CD4-positive, alpha-beta T cell treated with Interleukin-12 subunit alpha and Interleukin-12 subunit beta, for 1 hour (primary cell): ENCODE data around the gene ERC2.

Source experiments
- DNase-seq: peaks from one replicate; pipeline ENCODE4 v3.0.0-alpha.2; 2020

ERC2 gene

GRCh38 chr3:55723653-55724406, 744.4 kb downstream of the ERC2 start:
- DNase-seq = no peak

DNA sequence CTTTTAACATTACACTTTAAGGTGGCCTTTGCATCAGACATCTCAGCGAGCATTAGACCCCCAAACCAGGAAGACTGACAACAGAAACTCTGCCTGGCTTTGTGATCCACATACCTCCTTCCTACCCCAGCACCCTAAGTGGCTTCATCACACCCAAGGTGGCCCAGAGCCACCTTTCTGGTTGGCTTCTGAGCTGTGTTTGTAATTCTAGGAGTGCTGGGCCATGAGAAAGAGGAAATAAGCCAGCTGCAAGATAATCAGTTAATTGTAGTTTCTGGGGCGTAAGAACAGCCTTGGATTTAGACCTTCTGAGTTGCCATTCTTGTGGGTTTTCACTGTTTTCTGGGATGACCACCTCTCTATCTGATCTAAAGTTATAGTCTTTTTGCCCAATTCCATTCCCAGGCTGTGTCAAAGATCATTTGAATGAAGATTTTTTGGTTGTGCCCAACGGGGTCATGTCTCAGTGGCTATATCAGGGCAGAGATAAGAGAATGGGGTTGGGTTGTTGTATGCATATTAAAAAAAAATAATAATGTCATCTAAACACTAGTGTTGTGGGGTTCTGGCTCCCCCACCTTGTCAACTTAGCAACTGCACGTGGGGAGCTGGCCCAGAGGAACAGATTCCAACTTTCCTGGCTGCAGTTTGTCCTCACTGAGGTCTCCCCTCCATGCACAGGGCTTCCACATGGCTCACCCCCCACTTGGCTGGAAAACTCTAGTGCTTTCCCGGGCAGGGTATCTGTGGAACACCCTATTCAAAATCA, 746.4 kb downstream of the ERC2 start:
- no peak for DNase-seq

- DNase-seq = no peak
These were observed 747.7 kb downstream of the ERC2 start for GRCh38 chr3:55720614-55721013.

- no peak for DNase-seq
These were observed 748.8 kb downstream of the ERC2 start for GRCh38 chr3:55719508-55719907.

DNA sequence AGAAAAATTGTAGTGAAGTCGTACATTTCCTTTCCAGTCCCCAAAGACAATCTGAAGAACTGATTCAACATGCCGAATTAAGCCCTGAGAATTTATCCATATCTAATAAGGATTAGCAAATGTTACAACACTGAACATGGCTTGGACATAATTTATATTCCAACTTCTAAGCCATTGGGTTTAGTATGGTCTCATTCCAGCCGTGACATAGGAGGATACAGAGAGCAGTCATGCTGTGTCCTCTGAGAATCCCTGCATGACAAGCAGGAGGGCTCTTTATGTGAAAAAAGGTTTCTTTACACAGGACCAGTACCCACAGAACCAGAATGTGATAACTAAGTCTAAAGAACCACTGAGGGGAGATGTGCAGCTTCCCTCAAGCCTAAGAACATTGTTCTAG, 749.3 kb downstream of the ERC2 start:
- DNase-seq = no peak

DNA sequence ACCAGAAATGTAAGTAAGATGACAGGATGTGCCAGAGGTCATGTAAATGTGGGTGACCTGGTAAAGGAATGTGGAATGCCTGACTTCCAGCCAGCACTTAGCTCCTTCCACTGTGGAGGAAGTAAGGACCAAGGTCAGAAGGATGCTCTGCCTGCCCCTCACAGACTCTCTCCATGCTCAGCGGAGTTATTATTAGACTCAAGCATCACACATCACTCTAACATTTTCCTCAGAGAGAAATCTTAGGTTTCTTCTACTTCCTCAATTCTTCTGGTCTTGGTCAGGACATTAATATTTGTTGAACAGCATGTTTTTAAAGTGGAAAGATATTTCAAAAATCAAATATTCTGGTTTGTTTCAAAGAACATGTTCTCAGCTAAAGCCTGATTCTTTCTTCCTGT, 749.7 kb downstream of the ERC2 start:
- no peak for DNase-seq

GRCh38 chr3:55718074-55718473, 750.2 kb downstream of the ERC2 start:
- DNase-seq = no peak

DNA sequence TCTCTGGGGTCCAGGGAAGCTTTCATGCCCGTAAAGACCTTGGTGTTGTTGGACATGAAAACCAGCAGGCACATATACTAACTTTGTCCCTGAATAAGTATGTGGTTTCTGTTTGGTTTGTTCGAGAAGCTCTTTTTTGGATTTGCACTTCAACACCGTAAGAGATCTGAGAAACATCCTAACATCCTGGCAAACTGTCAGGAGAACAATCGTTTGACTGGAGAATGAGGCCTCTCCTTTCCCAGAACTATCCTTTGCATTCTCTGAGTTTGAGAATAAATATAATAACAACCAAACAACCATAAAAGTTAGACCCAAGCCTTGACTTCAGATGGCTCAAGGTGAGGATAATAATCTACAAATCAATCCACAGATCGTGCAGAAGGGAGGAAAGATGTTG, 750.8 kb downstream of the ERC2 start:
- no peak for DNase-seq

DNA sequence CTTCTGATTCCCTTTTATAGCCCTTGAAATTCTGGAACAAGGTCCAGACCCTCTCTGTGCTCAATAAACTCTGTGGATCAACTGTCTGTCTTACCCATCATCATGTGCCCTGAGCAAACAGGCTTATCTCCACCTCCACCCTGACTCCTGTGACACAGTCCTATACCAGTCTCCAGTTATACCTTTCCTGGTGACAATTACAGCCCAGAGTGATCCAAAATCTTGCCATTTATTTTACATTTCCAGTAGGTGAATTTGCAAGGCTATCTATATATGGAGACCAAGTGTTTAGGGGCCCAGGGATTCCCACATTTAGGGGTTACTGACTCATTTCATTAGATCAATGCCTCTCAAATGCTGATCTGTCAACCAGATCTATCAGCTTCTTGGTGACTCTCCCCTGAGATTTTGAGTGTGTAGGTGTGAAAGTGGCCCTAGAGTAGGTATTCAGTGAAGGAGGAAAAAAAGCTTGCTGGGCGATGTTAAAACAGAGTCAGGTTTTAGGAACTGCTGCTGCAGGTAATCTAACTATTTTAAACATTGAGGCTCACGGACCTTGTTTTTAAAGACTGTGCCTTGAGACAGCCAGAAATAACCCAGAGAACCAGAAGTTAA, 751.5 kb downstream of the ERC2 start:
- DNase-seq = no peak

DNA sequence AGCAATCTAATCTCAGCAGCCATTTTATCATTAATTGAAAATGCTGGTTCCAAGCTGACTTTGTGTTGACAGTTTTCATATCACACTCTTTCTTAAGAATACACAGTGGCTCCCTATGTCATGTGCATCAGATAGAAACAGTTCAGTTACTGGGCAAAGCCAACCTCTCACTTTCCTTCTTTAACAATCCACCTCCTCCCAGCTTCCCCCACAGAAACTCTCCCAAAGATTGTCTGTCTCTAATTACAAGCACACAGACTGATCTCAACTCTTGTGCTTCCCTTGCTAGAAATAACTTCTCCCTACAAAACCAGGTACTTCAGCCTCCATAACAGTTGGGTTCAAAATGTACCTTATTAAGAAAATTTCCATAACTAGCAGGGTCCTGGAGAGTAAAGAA, 752.2 kb downstream of the ERC2 start:
- no peak for DNase-seq

DNA sequence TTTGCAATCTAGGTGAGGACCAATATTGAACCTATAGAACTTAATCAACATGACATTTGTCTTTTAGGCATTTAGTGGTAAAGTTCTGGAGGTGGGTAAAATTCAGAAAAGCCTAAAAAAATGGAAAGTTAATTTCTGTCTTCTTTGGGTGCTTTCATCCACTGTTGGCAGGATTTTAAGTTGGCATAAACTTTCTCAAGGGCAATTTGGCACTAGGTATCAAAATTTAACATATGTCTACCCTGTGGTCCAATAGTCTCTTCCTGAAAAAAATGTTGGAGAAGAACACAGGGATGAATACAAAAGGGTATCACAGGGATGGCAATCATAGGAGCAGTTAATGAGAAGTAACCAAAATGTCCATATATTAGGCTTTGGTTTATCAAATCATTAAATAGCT, 754.2 kb downstream of the ERC2 start:
- DNase-seq = no peak

GRCh38 chr3:55711646-55712045, 756.6 kb downstream of the ERC2 start:
- no peak for DNase-seq

DNA sequence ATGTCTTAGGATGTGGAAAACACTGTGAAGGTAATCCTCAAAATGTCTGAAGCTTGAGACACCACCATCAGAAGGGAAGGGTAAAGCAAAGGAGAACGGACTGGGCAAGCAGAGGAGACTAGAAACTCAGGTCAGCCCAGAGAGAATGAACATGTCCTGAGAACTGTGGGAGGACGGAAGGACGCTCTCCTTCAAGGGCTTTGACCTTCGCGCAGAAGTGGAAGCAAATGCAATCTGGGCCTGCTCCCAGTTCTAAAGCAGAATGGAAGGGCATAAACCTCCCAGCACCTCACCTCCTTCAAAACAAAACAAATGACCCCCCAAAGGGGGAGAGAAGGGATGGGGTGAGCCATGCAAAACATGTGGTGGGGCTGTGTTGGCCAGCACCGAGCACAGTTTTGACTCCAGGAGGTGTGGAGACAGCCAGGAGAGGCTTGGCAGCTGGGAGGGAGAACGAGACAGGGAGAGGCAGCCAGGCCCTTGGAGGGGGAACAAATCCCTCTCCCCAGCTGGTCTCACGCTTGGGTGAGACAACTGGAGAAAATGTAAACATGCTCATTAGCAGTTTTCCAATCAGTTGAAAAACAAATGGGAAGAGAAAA, 758.8 kb downstream of the ERC2 start:
- no peak for DNase-seq

DNA sequence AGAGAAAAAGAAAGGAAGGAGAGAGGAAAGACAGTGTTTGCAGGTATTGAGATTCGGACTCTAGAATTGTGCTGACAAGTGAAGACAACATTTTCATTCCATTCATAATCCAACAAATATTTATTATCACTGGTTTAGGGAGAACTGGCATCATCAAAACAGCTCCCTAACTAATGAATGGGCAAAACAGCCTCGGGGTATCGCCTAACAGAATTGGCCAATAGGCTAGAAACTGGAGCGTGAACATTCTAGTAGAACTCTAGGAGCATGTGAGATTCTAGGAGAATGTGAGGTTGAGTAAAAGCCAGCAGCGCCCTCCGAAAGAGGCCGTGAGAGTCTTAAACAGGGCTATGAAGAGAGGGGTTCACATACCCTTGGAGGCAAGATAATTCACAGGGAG, 759.3 kb downstream of the ERC2 start:
- no peak for DNase-seq

- DNase-seq = no peak
These were observed 760.0 kb downstream of the ERC2 start for GRCh38 chr3:55708242-55708641.

- no peak for DNase-seq
These were observed 763.7 kb downstream of the ERC2 start for GRCh38 chr3:55704521-55704920.

GRCh38 chr3:55702822-55703221, 765.4 kb downstream of the ERC2 start:
- DNase-seq = no peak

DNA sequence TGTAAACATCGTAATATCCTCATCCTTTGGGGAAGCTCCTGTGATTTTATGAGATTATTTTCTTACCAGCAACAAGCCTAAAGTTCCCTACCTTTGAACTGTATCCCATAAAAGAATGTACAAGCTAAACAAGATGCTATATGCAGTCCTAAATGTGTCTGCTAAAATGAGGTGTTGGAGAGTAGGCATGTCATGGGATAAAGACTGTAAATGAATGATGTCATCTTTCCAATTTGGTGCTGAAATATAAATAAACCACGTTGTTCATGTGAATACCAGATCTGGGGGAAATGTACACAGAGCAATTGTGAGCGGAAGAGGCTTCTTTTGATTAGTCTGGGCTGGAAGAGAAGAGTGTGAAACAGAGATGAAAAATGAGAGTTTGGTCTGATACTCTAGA, 766.3 kb downstream of the ERC2 start:
- DNase-seq = no peak

DNA sequence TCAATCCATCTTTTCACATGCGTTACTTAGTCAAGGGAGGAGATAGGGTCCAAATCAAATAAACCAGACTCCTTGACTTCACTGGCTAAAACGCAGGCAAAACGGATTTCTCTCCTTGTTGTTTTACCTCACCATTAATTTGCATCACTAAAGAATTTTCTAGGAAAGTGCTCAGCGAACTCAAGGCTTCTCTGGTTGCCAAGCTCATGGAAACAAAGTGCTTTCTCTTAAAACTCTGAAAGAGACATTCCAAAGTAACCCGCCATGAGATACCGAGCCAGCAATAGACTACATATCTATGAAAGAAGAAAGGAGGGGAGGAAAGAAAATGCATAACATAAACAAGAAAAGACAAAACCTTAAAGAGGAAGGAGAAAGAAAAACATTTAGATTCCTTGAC, 769.4 kb downstream of the ERC2 start:
- DNase-seq = no peak

DNA sequence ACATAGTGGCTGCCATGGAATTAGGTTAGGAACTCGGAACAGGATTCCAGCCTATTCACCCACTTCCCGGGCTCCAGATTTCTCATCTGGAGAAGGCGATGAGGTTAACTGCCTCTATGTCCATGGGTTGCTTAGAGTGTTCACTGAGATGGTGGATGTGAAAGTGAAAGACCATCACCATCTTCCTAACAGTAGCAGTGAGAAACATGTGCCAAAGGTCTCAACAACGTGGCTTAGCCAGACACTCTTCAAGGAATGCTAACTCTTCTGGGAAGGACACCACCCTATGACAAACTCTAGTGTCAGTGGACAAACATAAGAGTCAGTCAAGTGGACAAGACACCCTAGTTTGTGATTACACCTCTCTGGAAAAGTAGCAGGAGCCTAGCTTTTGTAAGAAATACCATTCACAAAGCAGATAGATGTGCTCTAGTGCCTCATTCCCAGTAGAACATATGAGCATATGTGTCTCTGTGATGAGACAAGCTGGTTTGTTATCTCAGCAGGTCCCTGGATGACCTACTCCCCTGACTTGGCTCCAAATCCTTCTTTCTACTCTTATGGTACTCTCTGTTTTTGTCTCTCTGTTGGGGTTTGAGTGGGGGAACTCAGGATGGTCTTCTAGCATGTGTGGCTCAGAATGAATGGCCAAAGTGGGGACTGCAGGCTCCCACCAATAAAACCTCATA, 770.9 kb downstream of the ERC2 start:
- DNase-seq = no peak

DNA sequence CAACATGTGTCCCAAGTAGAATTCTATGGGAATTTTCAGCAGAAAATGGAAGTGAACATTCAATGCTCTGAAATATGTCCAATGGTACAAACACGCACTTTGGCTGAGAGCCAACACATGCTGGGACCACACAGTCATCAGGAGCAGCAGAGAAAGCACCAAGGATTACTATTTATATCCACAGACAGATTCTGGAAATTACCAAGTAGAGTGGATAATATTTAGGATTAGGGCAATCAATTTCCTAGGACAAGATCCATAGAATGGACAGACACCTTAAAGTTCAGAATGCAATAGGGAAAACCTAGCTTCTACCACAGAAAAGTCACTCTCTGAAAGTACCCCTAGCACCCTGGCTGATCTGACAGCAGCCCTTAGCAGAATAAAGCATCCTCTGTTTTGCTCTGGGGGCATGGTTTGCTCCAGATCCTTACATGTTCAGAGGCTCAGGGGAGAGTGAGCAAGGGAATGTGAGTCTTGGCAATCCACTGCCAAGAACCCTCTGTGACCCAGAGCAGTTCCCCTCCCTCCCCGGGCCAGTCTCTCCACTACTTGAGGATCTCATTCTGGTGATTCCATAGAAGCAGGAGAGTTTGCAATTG, 775.2 kb downstream of the ERC2 start:
- DNase-seq = no peak

DNA sequence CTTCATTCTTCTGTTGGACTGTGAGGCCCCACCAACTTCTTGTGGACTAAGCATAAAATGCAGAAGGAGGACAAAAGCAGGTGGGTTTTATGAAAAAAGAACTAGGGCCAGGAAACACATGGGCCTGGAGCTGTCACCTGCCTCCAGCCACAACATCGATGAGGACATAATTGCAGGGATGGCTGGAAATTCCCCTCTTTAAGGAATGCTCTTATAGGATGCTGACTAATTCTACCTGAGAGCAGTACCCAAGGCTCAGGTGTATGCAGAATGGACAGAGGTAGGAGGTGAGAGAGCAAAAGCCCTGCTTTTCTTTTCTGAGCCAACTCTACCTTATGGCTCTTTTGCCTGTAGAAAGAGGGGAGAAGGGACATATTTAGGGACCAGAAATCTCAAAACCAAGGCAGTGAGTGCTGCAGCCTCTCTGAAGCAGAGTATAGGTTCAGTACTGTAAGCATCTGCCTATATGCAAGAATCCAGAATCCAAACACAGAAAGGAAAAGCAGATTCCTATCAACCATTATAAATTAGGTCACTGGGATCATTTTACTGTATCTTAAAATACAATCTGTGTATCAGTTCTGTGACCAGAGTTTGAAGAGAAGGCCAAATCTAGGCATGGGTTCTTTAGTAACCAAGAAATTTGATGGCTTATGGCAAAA, 775.8 kb downstream of the ERC2 start:
- no peak for DNase-seq
